ENCODE measurements around the gene HTT. TPM values are rescaled to one million over a fixed set of nuclear protein-coding genes. Genes with fewer than 3 reads are reported as not detected.

The HTT gene
- total and polyA plus RNA-seq, 2 of the 8 experiments (the other 6 are each of a cell fraction or from before 2014, with no cell fraction given) = 24.0 to 71.0 TPM

GRCh38 chr4:3070709-3071500, 3.6 kb upstream of the HTT start:
- no peak overlapping the region for H3K27ac ChIP-seq (ENCODE audit: low read depth, low read length)
- H2AK5ac ChIP-seq (ENCODE audit: low read depth, low read length) = no peak overlapping the region
- H3K23ac ChIP-seq (ENCODE audit: insufficient read length) = no peak overlapping the region
- no peak overlapping the region for H2BK5ac ChIP-seq (ENCODE audit: low read depth, low read length)
- no peaks in the 10 kb centered on the region for H3K27me3 ChIP-seq (replicated peaks in 1 of 4; ENCODE audit: control insufficient read depth in 3 of 4, extremely low read depth in 1 of 4, insufficient read depth in 3 of 4, low read length in 3 of 4)
- H4K8ac ChIP-seq (ENCODE audit: extremely low read depth, insufficient read depth, low read length) = no peak overlapping the region
- H3K56ac ChIP-seq (replicated peaks; ENCODE audit: insufficient read length, low read depth, low read length) = no peak overlapping the region
- H3K14ac ChIP-seq (ENCODE audit: insufficient read length) = no peak overlapping the region
- H2AFZ ChIP-seq (ENCODE audit: low read length) = no peak overlapping the region
- H3K4me3 ChIP-seq (ENCODE audit: extremely low read depth in 1 of 4, insufficient read depth in 2 of 4, low read depth in 3 of 4, low read length in 4 of 4) = no peak overlapping the region
- H2BK15ac ChIP-seq (ENCODE audit: low read length) = no peak overlapping the region
- POLR2A ChIA-PET (ENCODE audit: partially characterized antibody) = interaction anchor here (0.9 to 1.5 kb wide), 2 partner anchors 14 to 107 kb away, joined by 3 read pairs; partner anchors contain the start of gene GRK4
- H3K9ac ChIP-seq (replicated peaks in 1 of 4; ENCODE audit: extremely low read depth in 1 of 4, low read depth in 3 of 4, low read length in 3 of 4) = no peak overlapping the region
- peaks cover 3 to 4% of the 10 kb centered on the region in 2 experiments for H3K79me2 ChIP-seq (ENCODE audit: control insufficient read depth in 1 of 2, insufficient read depth in 2 of 2, low read length in 2 of 2)
- DNase-seq (ENCODE audit: low read depth in 1 of 2, low spot score in 2 of 2) = no peak
- H2BK20ac ChIP-seq (ENCODE audit: low read length) = no peak overlapping the region
- peaks cover 3 to 4% of the 10 kb centered on the region in 2 experiments for H4K20me1 ChIP-seq (replicated peaks in 1 of 2; ENCODE audit: control insufficient read depth in 1 of 2, insufficient read depth in 2 of 2, low read length in 2 of 2)
- no peak overlapping the region for H3K4me2 ChIP-seq (ENCODE audit: insufficient read depth in 1 of 2, low read depth in 2 of 2, low read length in 2 of 2)
- peaks cover 2% of the 10 kb centered on the region for H3K79me1 ChIP-seq (ENCODE audit: low read depth, low read length)
- H3K18ac ChIP-seq (ENCODE audit: extremely low read depth, low read length) = no peak overlapping the region
- H2BK12ac ChIP-seq (ENCODE audit: low read depth, low read length) = no peak overlapping the region
- WGBS, 2 experiments (ENCODE audit: extremely low coverage in 1 of 2, insufficient coverage in 1 of 2, insufficient read length in 1 of 2, insufficient replicate concordance in 2 of 2, low coverage in 1 of 2, low lambda C conversion rate in 2 of 2, missing lambda C conversion rate in 1 of 2) = 93% methylated on average over 3 of the region's 3 CpGs; no CpG with 5 or more reads in 1 of the 2 experiments
- CTCF ChIA-PET (ENCODE audit: partially characterized antibody) = interaction anchor here (1.0 to 1.7 kb wide), 2 partner anchors 12 to 24 kb away, joined by 3 to 5 read pairs; no protein-coding TSS in a partner anchor
- H4K91ac ChIP-seq (replicated peaks; ENCODE audit: insufficient read length, low read length) = no peak overlapping the region
- no peaks in the 10 kb centered on the region for H3K9me3 ChIP-seq (ENCODE audit: insufficient read depth in 2 of 2, low read depth in 1 of 2, low read length in 1 of 2)
- no peak overlapping the region for H2BK120ac ChIP-seq (replicated peaks; ENCODE audit: low read depth, low read length)
- no peak overlapping the region for H3K4ac ChIP-seq (replicated peaks; ENCODE audit: insufficient read length, low read depth, low read length)
- TF ChIP-seq CHD2 (IDR thresholded peaks at IDR 0.05; ENCODE audit: low read length) (no peak), ZNF274 (IDR thresholded peaks at IDR 0.05; ENCODE audit: borderline replicate concordance, extremely low read depth, low read length) (no peak), KDM1A (IDR thresholded peaks at IDR 0.05; ENCODE audit: borderline replicate concordance, low read length) (no peak), NRF1 (IDR thresholded peaks at IDR 0.05; ENCODE audit: low read depth, low read length) (no peak), TBP (IDR thresholded peaks at IDR 0.05; ENCODE audit: low read depth, low read length) (no peak), ASH2L (IDR thresholded peaks at IDR 0.05; ENCODE audit: low read length) (no peak)
- H4K5ac ChIP-seq (ENCODE audit: insufficient read length, low read depth, low read length) = no peak overlapping the region
- no peak for FAIRE-seq
- H3K36me3 ChIP-seq (ENCODE audit: control insufficient read depth in 2 of 4, insufficient read depth in 4 of 4, low read length in 3 of 4) = no peaks in the 10 kb centered on the region
- H3K4me1 ChIP-seq (replicated peaks in 1 of 4; ENCODE audit: control insufficient read depth in 3 of 4, insufficient read depth in 4 of 4, low read length in 3 of 4) = peaks cover 0 to 4% (median 2%) of the 10 kb centered on the region in 4 experiments; a peak in 5 of 7 replicates
- peaks cover 7% of the 10 kb centered on the region for H3K23me2 ChIP-seq (ENCODE audit: low read depth, low read length)
